GM13977 (cell line): ENCODE measurements around the gene CALY.

Experiments
- DNase-seq: peaks from one replicate; pipeline ENCODE4 v3.0.0; 2012; ENCODE audit warnings: low spot score
- in situ Hi-C: fragments of 300-500 bp; cut with MboI; formaldehyde crosslinking; loops from one replicate; pipeline ENCODE4 v1.12.0; 2022; ENCODE audit warnings: low sequenced_read_pairs, low pct_unique_long_range_greater_than_20kb, mixed read lengths, inconsistent platforms; ENCODE audit not compliant: unreplicated experiment
- TF ChIP-seq, protein P1 (sequence below): IDR thresholded peaks from 2 replicates; pipeline ENCODE4 v1.5.1; 2012; ENCODE audit warnings: mild to moderate bottlenecking, control low read depth; ENCODE audit not compliant: insufficient read depth; ENCODE audit errors: extremely low read depth, missing control alignments

Gene CALY

DNA sequence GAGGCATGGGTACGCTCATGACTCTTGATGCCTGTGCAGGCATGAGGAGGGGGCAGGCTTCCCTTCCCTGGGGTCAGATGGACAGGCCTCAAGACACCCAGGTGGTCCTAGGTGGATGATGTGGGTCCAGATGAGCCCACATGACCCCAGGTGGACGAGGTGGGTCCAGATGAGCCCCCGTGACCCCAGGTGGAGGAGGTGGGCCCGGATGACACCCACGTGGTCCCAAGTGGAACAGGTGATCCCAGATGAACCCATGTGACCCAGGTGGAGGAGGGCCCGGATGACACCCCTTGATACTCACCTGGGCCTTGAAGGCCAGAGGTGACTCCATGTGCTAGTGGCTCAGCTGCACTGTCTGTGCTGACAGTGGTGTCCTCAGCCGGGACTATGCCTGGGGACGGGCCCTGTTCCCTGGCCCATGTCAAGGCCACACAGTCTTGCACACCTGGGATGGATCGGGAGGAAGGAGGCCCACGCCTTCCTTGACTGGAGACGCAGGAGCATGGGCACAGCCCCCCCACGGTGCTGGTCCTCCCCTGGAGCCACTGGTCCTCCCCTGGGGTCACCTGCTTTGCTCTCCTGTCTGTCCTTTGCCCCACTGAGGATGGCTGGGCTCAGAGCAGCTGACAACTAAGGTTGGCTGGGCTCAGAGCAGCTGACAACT lies 13.7 kb upstream of the CALY start:
- in situ Hi-C loops, result no loop called here
- TF ChIP-seq, protein P1, sequence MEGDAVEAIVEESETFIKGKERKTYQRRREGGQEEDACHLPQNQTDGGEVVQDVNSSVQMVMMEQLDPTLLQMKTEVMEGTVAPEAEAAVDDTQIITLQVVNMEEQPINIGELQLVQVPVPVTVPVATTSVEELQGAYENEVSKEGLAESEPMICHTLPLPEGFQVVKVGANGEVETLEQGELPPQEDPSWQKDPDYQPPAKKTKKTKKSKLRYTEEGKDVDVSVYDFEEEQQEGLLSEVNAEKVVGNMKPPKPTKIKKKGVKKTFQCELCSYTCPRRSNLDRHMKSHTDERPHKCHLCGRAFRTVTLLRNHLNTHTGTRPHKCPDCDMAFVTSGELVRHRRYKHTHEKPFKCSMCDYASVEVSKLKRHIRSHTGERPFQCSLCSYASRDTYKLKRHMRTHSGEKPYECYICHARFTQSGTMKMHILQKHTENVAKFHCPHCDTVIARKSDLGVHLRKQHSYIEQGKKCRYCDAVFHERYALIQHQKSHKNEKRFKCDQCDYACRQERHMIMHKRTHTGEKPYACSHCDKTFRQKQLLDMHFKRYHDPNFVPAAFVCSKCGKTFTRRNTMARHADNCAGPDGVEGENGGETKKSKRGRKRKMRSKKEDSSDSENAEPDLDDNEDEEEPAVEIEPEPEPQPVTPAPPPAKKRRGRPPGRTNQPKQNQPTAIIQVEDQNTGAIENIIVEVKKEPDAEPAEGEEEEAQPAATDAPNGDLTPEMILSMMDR, result no peak
- no peak for DNase-seq

DNA sequence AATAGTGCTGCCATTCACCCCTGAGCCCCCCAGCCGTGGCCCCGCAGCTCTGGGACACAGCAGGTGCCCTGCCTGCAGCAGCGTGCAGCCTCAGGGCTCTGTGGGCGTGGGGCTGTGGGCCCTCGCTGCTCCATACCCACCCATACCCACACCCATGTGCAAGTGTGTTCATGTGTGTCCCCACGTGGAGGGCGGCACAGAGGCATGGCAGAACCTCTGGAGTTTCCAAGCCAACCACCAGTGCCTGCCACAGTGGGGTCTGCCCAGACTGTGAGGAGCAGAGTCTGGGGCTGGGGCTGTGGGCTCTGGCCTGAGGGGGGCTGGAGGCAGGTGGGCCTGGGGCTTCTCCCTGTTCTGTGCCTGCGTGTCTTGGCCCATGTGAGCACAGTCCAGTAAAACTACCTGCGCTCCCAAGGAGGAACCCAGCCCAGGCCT lies 12.9 kb upstream of the CALY start:
- TF ChIP-seq, protein P1, result no peak
- in situ Hi-C loops, result no loop called here
- DNase-seq, result no peak

DNA sequence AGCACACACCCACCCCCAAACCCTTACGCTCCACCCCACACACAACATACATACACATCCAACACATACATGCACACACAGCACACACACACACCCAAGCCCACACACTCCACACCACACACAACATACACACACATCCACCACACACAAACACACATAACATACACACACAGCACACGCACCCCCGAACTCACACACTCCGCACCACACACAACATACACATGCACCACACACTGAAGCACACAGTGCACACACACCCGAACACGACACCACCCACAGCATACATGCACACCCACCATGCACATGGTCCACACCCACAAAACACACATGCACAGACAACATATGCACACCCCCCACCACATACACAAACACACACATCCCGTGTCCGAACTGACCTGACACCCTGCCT lies 12.5 kb upstream of the CALY start:
- in situ Hi-C loops, result no loop called here
- no peak for DNase-seq
- TF ChIP-seq, protein P1, result no peak

DNA sequence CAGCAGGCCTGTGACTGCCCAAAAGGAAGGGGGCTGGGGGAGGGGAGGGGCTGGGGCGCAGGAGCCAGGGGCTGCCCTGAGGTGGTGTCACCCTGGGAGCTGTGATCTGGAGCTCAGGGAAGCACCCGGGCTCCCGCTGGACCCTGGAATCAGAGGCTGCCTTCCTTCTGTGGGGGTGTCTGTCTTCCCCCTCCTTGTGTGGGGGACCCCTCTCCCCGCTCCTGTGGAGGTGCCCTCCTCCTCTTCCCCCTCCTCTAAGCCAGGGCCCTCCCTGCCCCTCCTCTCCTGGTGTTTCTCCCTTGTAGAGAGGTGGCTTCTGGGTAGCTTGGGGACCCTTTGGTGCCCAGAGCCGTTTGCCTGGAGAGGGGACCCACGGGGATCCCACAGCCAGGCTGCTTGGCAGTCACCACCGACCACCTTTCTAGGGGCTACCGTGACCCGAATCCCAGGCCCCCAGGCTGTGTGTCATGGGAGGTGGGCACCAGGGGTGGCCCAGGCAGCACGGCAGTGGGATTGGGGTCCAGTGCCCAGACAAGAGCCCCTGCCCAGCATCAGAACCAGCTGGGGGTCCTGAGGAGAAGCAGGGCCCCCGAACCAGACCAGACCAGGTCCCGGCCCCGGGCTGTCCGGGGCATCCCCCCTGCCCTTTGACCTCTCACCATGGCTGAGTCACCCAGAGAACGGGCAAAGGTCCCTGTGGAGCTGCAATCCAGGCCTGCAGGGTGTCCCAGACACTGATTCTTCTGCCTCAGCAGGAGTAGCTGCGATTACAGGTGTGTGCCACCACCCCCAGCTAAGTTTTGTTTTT lies 11.2 kb upstream of the CALY start:
- TF ChIP-seq, protein P1, result no peak
- DNase-seq, result no peak
- in situ Hi-C loops, result no loop called here

DNA sequence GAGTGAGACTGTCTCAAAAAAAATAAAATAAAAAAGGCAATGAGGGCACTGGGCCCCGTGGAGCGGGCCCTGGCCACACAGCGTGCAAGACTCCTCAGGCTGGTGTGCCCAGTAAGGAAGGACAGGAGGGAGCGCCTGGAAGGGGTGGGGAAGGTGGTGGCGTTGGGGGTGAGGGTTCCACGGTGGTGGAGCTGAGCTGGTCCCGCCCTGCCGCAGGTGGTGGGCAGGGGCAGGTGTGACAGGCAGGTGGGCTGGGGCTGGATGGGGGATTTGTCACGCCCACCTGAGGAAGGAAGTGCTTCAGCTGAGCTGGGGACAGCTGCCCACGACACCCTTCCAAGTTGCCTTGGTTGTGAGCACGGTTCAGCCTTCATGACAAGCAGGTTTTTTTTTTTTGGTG lies 9.7 kb upstream of the CALY start:
- TF ChIP-seq, protein P1, result no peak
- in situ Hi-C loops, result no loop called here
- no peak for DNase-seq

DNA sequence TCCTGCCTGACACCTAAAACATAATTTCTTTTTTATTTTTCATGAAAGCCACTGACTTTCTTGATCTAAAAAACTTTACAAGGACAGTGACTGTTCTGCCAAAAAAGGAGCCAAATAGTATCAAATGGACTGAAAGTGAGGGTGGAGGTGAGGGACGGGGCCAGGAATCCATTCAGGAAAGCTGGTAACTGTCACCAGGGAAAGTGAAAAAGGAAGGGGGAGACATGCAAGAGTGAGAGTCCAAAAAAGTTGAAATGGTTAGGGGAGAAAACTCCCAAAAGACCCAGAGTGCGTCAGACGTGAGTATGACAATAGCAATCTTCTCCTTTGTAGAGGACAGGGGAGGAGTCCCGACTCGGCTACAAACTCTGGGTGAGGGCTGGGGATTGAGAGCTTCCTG lies 7.5 kb upstream of the CALY start:
- DNase-seq, result no peak
- in situ Hi-C loops, result no loop called here
- TF ChIP-seq, protein P1, result no peak
